Panc1 (cell line): ENCODE data around the gene CPNE4. TPM values are rescaled to one million over a fixed set of nuclear protein-coding genes. Genes with fewer than 3 reads are reported as not detected.

Experiments used
- ATAC-seq: fragments of 200-7000 bp; cut with Tn5 transposase; 2 replicates; pipeline ENCODE4 v1.9.1; 2020; ENCODE audit warnings: mild to moderate bottlenecking, moderate library complexity
- BruUV-seq: library from RNA; stranded (reverse); fragments of 400-500 nt; replicated peaks from 2 replicates; lab custom pipeline; 2021; lab: Mats Ljungman, UMichigan
- CTCF ChIA-PET: fragments of 300-600 bp; sonication (Branson Sonifier 250); formaldehyde crosslinking; loops from one replicate; lab custom pipeline; 2022; ENCODE audit warnings: antibody characterized with exemption; lab: Charles Lee
- POLR2A ChIA-PET: fragments of 300-600 bp; sonication (Branson Sonifier 250); formaldehyde crosslinking; loops from one replicate; lab custom pipeline; 2022; ENCODE audit warnings: antibody characterized with exemption; lab: Charles Lee
- DNase-seq: peaks from one replicate; pipeline ENCODE4 v3.0.0-alpha.2; 2010; ENCODE audit warnings: low read depth, low spot score
- H3K27ac ChIP-seq: 2 replicates; pipeline ENCODE4 v1.5.1; 2011; ENCODE audit warnings: mild to moderate bottlenecking, low read length, inconsistent platforms
- H3K27me3 ChIP-seq: fragments of 200-500 bp; sonication (Bioruptor generic); 2 replicates; pipeline ENCODE4 v1.6.0; 2014; ENCODE audit warnings: low read length, inconsistent platforms; ENCODE audit not compliant: control insufficient read depth, insufficient read depth
- H3K36me3 ChIP-seq: fragments of 200-500 bp; sonication (Bioruptor generic); 2 replicates; pipeline ENCODE4 v1.5.1; 2014; ENCODE audit warnings: inconsistent platforms, mild to moderate bottlenecking, low read length, moderate library complexity; ENCODE audit not compliant: control insufficient read depth, insufficient read depth
- H3K4me1 ChIP-seq: 2 replicates; pipeline ENCODE4 v1.5.1; 2011; ENCODE audit warnings: inconsistent platforms, mild to moderate bottlenecking, low read length, moderate library complexity; ENCODE audit not compliant: control insufficient read depth, insufficient read depth
- H3K4me3 ChIP-seq, 2 experiments: 2 replicates each; pipeline ENCODE4 v1.5.1; 2011 to 2012; ENCODE audit warnings: low read depth in 2 of 2, low read length in 2 of 2, mild to moderate bottlenecking in 2 of 2, inconsistent platforms in 1 of 2, moderate library complexity in 1 of 2
- H3K9me3 ChIP-seq: fragments of 200-500 bp; sonication (Bioruptor generic); 2 replicates; pipeline ENCODE4 v1.5.1; 2014; ENCODE audit warnings: low read depth, mild to moderate bottlenecking, inconsistent platforms, low read length, moderate library complexity; ENCODE audit not compliant: control insufficient read depth, insufficient read depth
- POLR2AphosphoS5 ChIP-seq: IDR thresholded peaks from 2 replicates; pipeline ENCODE4 v1.6.1; 2012; ENCODE audit warnings: mild to moderate bottlenecking, low read depth, low read length, moderate library complexity
- SIN3A ChIP-seq: IDR thresholded peaks from 2 replicates; pipeline ENCODE4 v1.6.1; 2012; ENCODE audit warnings: low read depth, mild to moderate bottlenecking, low read length, moderate library complexity, borderline replicate concordance; ENCODE audit not compliant: insufficient read depth
- TCF7L2 ChIP-seq: IDR thresholded peaks from 2 replicates; pipeline ENCODE4 v1.6.1; 2011; ENCODE audit warnings: mild to moderate bottlenecking, low read depth, low read length, inconsistent platforms
- in situ Hi-C: cut with HindIII; loops from 2 replicates; pipeline ENCODE4 v1.10.0; 2016; ENCODE audit warnings: low sequenced_read_pairs, low pct_unique_long_range_greater_than_20kb
- intact Hi-C: fragments of 100-400 bp; cut with micrococcal nuclease; formaldehyde crosslinking; loops from one replicate; pipeline ENCODE4 v1.10.0; 2022; ENCODE audit not compliant: unreplicated experiment
- total RNA-seq: library from RNA; stranded (reverse); gene quantifications from one replicate; pipeline ENCODE4 v1.2.1, GENCODE V29; 2021; ENCODE audit not compliant: unreplicated experiment
- TF ChIP-seq, protein P1 (sequence below): fragments of 450-650 bp; IDR thresholded peaks from 2 replicates; pipeline ENCODE4 v1.5.1; 2017; ENCODE audit warnings: mild to moderate bottlenecking
- TF ChIP-seq, protein P2 (sequence below), 2 experiments: IDR thresholded peaks; 2 replicates each; pipeline ENCODE4 v1.6.1; 2011 to 2012; ENCODE audit warnings: low read depth in 2 of 2, control low read depth in 1 of 2, low read length in 1 of 2, mild to moderate bottlenecking in 1 of 2, moderate library complexity in 1 of 2; ENCODE audit not compliant: insufficient read depth in 1 of 2

CPNE4 gene
- total RNA-seq, 1 experiment from 2014 or later = not detected

DNA sequence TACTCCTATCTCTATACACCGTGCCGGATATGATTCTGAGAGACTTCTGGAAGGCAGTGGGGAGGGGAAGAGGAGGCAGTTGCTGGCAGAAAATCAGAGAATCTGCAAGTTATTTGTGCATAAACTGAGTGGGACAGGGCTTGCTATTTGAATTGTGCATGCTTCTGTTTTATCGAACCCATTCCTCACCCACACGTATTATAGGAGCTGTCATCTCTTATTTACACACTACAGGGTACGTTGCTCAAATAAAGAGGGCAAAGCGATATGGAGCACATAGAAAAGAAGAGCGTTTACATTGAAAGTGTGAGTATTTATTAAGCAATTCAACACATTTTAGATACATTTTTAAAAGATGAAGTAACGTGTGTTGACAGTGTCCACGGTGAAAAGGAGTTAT lies 191.6 kb downstream of the CPNE4 start:
- TF ChIP-seq, protein P1, sequence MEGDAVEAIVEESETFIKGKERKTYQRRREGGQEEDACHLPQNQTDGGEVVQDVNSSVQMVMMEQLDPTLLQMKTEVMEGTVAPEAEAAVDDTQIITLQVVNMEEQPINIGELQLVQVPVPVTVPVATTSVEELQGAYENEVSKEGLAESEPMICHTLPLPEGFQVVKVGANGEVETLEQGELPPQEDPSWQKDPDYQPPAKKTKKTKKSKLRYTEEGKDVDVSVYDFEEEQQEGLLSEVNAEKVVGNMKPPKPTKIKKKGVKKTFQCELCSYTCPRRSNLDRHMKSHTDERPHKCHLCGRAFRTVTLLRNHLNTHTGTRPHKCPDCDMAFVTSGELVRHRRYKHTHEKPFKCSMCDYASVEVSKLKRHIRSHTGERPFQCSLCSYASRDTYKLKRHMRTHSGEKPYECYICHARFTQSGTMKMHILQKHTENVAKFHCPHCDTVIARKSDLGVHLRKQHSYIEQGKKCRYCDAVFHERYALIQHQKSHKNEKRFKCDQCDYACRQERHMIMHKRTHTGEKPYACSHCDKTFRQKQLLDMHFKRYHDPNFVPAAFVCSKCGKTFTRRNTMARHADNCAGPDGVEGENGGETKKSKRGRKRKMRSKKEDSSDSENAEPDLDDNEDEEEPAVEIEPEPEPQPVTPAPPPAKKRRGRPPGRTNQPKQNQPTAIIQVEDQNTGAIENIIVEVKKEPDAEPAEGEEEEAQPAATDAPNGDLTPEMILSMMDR = no peak
- no peak for TF ChIP-seq TCF7L2
- BruUV-seq = no TSS peak
- Histone ChIP-seq H3K36me3 (no peaks in the 10 kb centered on the region), H3K27me3 (no peaks in the 10 kb centered on the region; the same call in 1 of the 2 replicates), H3K9me3 (no peaks in the 10 kb centered on the region), H3K4me1 (no peaks in the 10 kb centered on the region), H3K27ac (no peak overlapping the region), H3K4me3 (no peak overlapping the region)
- in situ Hi-C loops = no loop called here
- ChIA-PET POLR2A (no interaction called here), CTCF (no interaction called here)
- ATAC-seq (no peak), DNase-seq (no peak)
- intact Hi-C loops = no loop called here

DNA sequence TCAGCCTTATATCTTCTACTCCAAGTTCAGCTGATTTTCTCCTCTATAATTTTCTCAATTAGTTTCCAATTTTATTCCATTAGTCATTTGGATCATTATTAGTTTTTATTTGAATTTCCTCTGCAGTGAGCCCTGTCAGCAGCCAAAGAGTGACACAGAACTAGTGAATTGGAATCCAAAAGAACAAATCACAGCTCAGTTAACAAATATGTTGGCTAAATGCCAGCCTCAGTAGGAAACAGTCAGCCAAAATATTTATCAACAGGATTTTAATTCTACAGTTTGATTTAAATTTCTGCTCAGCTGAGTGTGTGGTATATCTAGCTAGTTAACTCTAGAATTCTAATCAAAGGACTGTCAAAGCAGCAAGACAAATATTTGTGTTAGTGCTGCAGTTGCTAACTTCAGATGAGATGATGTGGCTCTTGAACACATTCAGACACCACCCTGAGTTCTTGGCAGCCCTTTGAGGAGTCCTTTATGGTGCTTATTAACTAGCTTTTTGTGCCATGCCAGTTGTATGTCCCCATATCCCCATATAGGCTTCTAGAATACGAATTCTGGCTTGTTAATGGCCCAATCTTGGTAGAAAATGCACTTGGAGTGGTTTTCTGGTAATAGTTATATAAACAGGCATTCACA lies 194.5 kb downstream of the CPNE4 start:
- no peak for ATAC-seq
- Histone ChIP-seq H3K9me3 (no peaks in the 10 kb centered on the region), H3K4me1 (no peaks in the 10 kb centered on the region), H3K36me3 (no peaks in the 10 kb centered on the region), H3K27ac (no peak overlapping the region), H3K4me3 (no peak overlapping the region), H3K27me3 (no peaks in the 10 kb centered on the region; the same call in 1 of the 2 replicates)
- intact Hi-C loops (no loop called here), in situ Hi-C loops (no loop called here)
- TF ChIP-seq TCF7L2 (no peak), SIN3A (no peak), POLR2AphosphoS5 (no peak)
- TF ChIP-seq, protein P1 = no peak
- TF ChIP-seq, protein P2, sequence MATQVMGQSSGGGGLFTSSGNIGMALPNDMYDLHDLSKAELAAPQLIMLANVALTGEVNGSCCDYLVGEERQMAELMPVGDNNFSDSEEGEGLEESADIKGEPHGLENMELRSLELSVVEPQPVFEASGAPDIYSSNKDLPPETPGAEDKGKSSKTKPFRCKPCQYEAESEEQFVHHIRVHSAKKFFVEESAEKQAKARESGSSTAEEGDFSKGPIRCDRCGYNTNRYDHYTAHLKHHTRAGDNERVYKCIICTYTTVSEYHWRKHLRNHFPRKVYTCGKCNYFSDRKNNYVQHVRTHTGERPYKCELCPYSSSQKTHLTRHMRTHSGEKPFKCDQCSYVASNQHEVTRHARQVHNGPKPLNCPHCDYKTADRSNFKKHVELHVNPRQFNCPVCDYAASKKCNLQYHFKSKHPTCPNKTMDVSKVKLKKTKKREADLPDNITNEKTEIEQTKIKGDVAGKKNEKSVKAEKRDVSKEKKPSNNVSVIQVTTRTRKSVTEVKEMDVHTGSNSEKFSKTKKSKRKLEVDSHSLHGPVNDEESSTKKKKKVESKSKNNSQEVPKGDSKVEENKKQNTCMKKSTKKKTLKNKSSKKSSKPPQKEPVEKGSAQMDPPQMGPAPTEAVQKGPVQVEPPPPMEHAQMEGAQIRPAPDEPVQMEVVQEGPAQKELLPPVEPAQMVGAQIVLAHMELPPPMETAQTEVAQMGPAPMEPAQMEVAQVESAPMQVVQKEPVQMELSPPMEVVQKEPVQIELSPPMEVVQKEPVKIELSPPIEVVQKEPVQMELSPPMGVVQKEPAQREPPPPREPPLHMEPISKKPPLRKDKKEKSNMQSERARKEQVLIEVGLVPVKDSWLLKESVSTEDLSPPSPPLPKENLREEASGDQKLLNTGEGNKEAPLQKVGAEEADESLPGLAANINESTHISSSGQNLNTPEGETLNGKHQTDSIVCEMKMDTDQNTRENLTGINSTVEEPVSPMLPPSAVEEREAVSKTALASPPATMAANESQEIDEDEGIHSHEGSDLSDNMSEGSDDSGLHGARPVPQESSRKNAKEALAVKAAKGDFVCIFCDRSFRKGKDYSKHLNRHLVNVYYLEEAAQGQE (IDR thresholded peaks at IDR 0.05; ENCODE audit: insufficient read depth in 1 of 2, low read depth in 2 of 2, low read length in 1 of 2) = no peak
- DNase-seq = no peak
- BruUV-seq = no TSS peak
- ChIA-PET CTCF (no interaction called here), POLR2A (no interaction called here)
